ENCODE measurements around the gene ATM.
"Not testable (repeated sequence)": the region's sequence is repeated elsewhere in the genome, so short reads cannot be mapped to it uniquely, and the experiment has no call there.

The ATM gene

GRCh38 chr11:108289699-108290098 lies 66.8 kb downstream of the ATM start:
- DNase-seq, result no peak

DNA sequence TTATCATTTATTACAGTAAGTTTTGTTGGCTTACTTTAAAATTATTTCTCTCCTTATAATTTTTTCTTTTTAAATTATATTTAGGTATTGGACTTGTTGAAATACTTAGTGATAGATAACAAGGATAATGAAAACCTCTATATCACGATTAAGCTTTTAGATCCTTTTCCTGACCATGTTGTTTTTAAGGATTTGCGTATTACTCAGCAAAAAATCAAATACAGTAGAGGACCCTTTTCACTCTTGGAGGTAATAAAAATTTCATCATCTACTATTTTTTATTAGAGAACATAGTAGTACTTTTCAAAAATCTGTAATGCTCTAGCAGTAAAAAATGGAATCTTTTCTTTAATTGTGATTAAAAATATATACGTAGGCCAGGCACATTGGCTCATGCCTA lies 70.4 kb downstream of the ATM start:
- no peak for DNase-seq

- peak; percentile 39 for DNase-seq
These were observed 79.4 kb downstream of the ATM start for GRCh38 chr11:108302121-108302785.

GRCh38 chr11:108307751-108308150 lies 84.9 kb downstream of the ATM start:
- DNase-seq, result no peak

DNA sequence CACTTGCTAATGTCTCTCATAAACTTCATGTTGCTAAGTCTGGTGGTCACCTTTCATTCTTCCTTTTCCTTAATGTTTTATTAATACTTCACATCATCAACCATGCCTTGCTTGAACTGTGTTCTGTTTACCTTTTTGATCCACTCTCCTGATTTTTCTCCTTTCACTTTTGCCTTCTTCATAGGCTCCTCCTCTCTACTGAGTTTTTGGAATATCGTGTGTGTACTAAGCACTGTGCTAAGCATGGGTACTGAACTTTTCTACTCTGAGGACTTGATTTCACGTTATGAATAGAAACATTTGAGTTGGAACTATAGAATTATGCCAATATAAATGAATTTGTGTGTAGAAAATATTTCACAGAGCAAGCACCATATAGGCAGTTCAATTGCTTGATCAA lies 90.6 kb downstream of the ATM start:
- no peak for DNase-seq

- DNase-seq, result no peak
These were observed 93.2 kb downstream of the ATM start for GRCh38 chr11:108316061-108316460.

- DNase-seq, result peak; percentile 59
These were observed 96.8 kb downstream of the ATM start for GRCh38 chr11:108319541-108320145.

DNA sequence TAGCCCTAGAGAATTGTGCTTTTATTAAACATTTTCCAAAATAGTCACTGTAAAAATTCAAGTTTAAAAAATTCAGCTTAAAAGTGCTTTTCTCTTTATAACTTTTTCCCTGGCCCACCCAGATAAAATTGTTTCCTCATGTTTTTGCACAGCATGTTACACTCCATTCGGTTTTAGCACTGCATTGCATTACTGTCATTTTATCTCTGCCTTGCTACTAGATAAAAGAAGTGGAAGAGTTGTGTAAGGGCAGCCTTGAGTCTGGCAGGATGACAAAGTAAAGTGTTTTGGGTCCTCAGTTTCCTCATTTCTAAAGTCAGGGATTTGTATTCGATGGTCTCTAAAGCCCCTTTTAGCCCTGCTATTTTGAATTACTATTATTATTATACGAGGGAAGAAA lies 99.8 kb downstream of the ATM start:
- no peak for DNase-seq

DNA sequence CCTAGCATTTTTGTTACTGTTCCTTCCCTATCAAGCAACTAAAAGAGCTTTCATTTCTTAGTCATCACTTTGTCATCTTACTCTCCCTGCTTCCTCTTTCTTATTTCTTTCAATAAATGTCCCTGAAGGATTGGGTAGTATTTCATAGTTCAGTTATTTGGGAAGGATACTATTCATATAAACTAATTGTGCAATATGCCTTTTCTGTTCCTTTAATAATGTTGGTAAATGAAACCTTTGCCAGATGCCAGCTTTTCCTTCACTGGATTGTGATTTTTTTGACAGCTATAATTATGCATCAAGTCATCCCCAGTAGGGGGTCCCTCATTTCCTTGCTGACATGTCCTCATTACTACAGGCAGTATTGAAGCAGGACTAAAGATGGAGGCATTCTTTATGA lies 101.7 kb downstream of the ATM start:
- DNase-seq, result no peak

DNA sequence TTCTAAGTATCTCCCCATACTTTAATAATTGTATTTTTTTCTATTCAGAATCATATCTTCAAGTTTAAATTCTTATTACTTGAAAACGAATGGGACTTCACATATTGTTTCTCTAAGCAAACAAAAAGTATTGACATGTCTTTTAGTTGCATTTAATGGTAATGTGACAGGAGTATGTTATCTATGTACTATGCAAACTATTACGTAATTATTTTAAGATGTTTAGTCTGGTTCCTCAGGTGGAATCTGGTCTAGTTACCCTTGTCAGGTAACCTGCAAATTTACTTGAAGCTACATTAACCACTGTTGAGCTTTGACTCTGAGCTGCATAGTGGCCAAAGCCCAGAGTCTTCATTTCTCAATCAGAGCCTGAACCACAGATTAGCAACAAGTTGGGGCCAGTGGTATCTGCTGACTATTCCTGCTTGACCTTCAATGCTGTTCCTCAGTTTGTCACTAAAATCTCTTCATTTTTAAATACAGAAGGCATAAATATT lies 110.6 kb downstream of the ATM start:
- no peak for DNase-seq

DNA sequence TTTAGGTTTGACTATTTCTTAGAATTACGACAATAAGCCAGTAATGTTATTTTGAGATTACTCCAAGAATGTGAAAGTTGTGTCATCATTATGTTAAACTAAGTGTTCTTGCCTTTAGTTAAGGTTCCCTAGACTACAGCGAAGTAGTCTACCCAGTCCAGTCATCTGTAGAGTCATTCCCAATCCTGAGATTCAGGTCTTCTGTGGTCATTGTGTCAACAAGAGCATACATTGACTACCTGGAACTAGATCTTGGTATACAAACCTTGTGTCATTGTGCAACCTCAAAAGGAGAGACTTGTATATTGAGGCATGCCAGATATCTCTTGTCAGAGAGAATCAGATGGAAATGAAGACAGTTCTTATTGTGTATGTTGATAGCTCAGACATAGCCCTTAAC lies 115.9 kb downstream of the ATM start:
- DNase-seq, result no peak

GRCh38 chr11:108340973-108341372 lies 118.1 kb downstream of the ATM start:
- no peak for DNase-seq

DNA sequence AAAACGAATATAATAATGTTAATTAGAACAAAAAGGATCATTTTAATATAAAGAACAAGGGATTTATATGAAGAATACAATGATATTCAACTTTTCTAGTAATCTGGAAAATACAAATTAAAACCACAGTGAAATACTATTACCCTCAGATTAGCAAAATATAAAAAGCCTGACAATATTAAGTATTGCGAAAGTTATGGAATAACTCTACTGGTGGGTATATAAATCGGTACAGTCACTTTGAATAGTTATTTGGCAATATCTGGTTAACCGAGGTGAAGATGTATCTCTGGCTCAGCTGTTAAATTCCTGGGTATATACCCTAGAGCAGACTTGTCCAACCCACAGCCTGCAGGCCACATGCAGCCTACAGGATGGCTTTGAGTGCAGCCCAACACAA lies 118.8 kb downstream of the ATM start:
- DNase-seq, result no peak

DNA sequence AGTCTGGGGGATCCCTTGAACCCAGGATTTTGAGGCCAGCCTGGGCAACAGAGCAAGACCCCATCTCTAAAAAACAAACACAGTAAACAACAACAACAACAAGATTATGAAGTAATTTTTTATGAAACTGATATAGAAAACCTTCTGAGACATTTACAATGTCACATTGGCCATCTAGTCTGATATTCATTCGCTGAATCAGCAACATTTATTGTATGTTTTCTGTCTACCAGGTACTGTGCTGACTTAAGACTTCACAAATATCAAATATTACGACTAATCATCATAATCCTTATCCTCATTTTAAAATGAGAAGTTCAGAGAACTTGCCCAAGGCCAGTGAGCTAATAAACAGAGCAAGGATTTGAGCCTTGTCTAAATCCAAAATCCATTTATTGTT lies 120.8 kb downstream of the ATM start:
- no peak for DNase-seq

- DNase-seq, result no peak
These were observed 122.9 kb downstream of the ATM start for GRCh38 chr11:108345767-108346166.

DNA sequence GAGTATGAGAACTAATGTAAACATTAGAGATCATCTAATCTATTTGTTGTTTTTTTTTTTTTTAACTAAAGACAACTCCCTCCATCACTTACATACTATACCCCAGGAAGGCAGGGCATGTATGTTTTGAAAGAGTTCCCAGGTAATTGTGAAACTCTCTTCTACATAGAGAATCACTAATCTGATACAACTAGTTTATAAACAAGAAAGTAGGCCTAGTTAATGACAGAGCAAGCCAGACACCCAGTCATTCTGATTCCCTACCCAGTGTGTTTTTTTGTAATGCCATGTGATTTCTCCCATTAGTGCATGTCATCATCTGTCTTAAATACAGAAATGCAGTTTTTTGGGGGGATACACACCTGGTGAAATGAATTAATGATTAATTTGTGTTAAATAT lies 123.6 kb downstream of the ATM start:
- no peak for DNase-seq

DNA sequence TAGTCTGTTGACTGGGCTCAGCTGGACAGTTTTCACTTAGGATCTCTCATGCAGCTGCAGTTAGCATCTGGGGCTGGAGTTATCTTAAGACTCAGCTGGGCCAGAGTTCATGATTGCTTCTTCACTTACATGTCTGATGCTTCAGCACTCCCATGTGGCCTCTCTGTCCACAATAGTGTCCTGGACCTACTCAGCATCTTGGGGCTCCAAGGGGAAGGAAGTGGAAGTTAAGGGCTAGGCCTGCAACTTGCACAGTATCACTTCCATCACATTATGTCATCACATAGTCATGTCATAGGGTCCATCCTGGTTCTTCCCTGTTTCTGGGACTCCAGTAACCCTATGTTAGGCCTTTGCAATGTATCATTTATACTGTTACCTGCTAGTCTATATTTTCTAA lies 128.6 kb downstream of the ATM start:
- no peak for DNase-seq

GRCh38 chr11:108364159-108364558 lies 141.3 kb downstream of the ATM start:
- DNase-seq, result no peak

DNA sequence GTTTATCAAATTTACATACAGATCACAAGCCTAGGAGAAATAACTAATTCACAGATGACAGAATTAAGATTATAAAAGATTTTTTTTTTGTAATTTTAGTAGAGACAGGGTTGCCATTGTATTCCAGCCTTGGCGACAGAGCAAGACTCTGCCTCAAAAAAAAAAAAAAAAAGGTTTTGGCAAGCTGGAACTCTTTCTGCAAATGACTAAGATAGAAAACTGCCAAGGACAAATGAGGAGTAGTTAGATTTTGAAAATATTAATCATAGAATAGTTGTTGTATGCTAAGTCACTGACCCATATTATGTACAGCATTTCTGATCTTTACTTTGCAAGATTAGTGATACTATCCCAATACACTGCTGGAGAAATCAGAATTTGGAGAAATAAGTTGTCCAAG lies 145.3 kb downstream of the ATM start:
- DNase-seq, result no peak

DNA sequence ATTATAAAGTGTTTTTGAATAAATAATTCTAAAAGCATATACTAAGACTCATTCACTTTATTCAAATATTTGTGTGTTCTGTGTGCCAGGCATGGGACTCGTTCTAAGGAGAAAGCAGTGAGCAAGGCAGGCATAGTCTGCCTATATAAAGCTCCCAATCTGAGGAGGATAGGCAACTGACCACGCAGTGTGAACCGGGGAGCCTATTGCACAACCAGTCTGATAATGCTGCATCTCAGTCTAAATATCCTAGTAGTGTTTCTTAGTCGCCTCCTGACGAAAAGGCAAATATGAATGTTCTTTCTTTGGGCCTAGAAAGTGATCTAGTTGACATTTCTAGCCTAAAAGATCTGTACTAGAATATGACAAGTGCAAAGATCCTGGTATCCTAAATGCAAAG lies 146.2 kb downstream of the ATM start:
- DNase-seq, result no peak

DNA sequence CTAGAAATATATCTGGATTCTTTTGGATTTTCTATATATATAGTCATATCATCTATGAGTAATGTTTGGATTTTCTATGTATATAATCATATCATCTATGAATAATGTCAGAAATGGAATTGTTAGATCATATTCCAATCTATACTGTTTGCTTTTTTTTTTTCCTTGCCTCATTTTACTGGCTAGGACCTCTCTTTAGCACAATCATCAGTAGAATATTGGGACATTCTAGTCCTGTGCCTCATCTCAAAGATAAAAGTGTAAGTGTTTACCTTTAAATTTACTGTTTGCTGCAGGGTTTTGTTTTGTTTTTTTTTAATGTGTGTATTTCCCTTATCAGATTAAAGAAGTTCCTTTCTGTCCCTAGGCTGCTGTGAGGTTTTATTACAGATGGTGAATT lies 147.4 kb downstream of the ATM start:
- no peak for DNase-seq

GRCh38 chr11:108370990-108371389 lies 148.1 kb downstream of the ATM start:
- DNase-seq, result no peak

GRCh38 chr11:108373505-108373904 lies 150.6 kb downstream of the ATM start:
- DNase-seq, result not testable (repeated sequence)

- no peak for DNase-seq
These were observed 165.7 kb downstream of the ATM start for GRCh38 chr11:108388576-108388975.

DNA sequence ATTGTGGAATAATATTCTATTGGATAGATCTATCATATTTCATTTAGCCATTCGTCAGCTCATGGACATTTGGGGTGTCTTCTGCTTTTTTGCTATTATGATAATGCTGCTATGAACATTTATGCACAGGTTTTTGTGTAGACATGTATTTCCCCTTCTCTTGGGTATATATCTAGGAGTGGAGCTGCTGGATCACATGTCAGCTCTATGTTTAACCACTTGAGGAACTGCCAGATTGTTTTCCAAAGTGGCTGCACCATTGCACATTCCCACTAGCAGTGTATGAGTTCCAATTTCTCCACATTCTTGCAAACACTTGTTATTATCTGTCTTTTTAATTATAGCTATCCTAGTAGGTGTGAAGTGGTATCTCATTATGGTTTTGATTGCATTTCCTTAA lies 169.5 kb downstream of the ATM start:
- DNase-seq, result no peak

Data from amniotic stem cell (primary cell).